Activated naive CD4-positive, alpha-beta T cell treated with anti-CD3 and anti-CD28 coated beads, Interleukin-2, amount 50 U/mL, for 24 hours (primary cell): ENCODE results near the gene TEX19.
"Not testable (repeated sequence)": the region's sequence is repeated elsewhere in the genome, so short reads cannot be mapped to it uniquely, and the experiment has no call there.

Source experiments
- H3K27ac Mint-ChIP-seq: one replicate; pipeline ENCODE4 v1.8.0; 2021; ENCODE audit warnings: mild to moderate bottlenecking, mixed read lengths
- H3K27me3 Mint-ChIP-seq: one replicate; pipeline ENCODE4 v1.8.0; 2021; ENCODE audit warnings: mixed read lengths
- H3K36me3 Mint-ChIP-seq: one replicate; pipeline ENCODE4 v1.8.0; 2021; ENCODE audit warnings: mixed read lengths
- H3K4me1 Mint-ChIP-seq: one replicate; pipeline ENCODE4 v1.8.0; 2021; ENCODE audit warnings: mixed read lengths
- H3K4me3 Mint-ChIP-seq: one replicate; pipeline ENCODE4 v1.8.0; 2021; ENCODE audit warnings: mild to moderate bottlenecking, mixed read lengths
- H3K9me3 Mint-ChIP-seq: one replicate; pipeline ENCODE4 v1.8.0; 2021; ENCODE audit warnings: mixed read lengths

TEX19 gene

GRCh38 chr17:82373731-82374625, 14.9 kb downstream of the TEX19 start:
- Mint-ChIP-seq H3K36me3 (no peaks in the 10 kb centered on the region), H3K27ac (no peak overlapping the region), H3K4me1 (peaks cover 14% of the 10 kb centered on the region), H3K4me3 (no peak overlapping the region), H3K27me3 (peaks cover 26% of the 10 kb centered on the region), H3K9me3 (no peaks in the 10 kb centered on the region)

GRCh38 chr17:82374626-82375331, 15.7 kb downstream of the TEX19 start:
- Mint-ChIP-seq H3K36me3 (no peaks in the 10 kb centered on the region), H3K4me3 (no peak overlapping the region), H3K27me3 (peaks cover 24% of the 10 kb centered on the region), H3K4me1 (peaks cover 14% of the 10 kb centered on the region), H3K27ac (no peak overlapping the region), H3K9me3 (no peaks in the 10 kb centered on the region)

- Mint-ChIP-seq H3K27me3 (peaks cover 29% of the 10 kb centered on the region), H3K36me3 (no peaks in the 10 kb centered on the region), H3K4me1 (peaks cover 12% of the 10 kb centered on the region), H3K4me3 (no peak overlapping the region), H3K9me3 (no peaks in the 10 kb centered on the region), H3K27ac (no peak overlapping the region)
Measured at GRCh38 chr17:82375359-82376041, 16.5 kb downstream of the TEX19 start.

- Mint-ChIP-seq H3K27me3 (peaks cover 29% of the 10 kb centered on the region), H3K4me1 (peaks cover 5% of the 10 kb centered on the region), H3K27ac (no peak overlapping the region), H3K36me3 (no peaks in the 10 kb centered on the region), H3K9me3 (no peaks in the 10 kb centered on the region), H3K4me3 (no peak overlapping the region)
Measured at GRCh38 chr17:82376042-82376730, 17.1 kb downstream of the TEX19 start.

- peaks cover 29% of the 10 kb centered on the region for H3K27me3 Mint-ChIP-seq
- not testable (repeated sequence) for H3K36me3 Mint-ChIP-seq, H3K4me1 Mint-ChIP-seq, H3K4me3 Mint-ChIP-seq, H3K9me3 Mint-ChIP-seq, H3K27ac Mint-ChIP-seq
Measured at GRCh38 chr17:82377294-82377693, 18.2 kb downstream of the TEX19 start.

- Mint-ChIP-seq H3K36me3 (no peaks in the 10 kb centered on the region), H3K4me1 (peaks cover under 1% of the 10 kb centered on the region), H3K9me3 (no peaks in the 10 kb centered on the region), H3K27me3 (peaks cover 24% of the 10 kb centered on the region), H3K27ac (no peak overlapping the region), H3K4me3 (no peak overlapping the region)
Measured at GRCh38 chr17:82377924-82378740, 19.1 kb downstream of the TEX19 start.

GRCh38 chr17:82378741-82379021, 19.6 kb downstream of the TEX19 start:
- Mint-ChIP-seq H3K27me3 (peaks cover 18% of the 10 kb centered on the region), H3K36me3 (no peaks in the 10 kb centered on the region), H3K4me3 (no peak overlapping the region), H3K27ac (no peak overlapping the region), H3K4me1 (no peaks in the 10 kb centered on the region), H3K9me3 (no peaks in the 10 kb centered on the region)

- H3K36me3 Mint-ChIP-seq: no peaks in the 10 kb centered on the region
- H3K27ac Mint-ChIP-seq: no peak overlapping the region
- H3K4me1 Mint-ChIP-seq: no peaks in the 10 kb centered on the region
- H3K27me3 Mint-ChIP-seq: peaks cover 20% of the 10 kb centered on the region
- no peaks in the 10 kb centered on the region for H3K9me3 Mint-ChIP-seq
- H3K4me3 Mint-ChIP-seq: no peak overlapping the region
Measured at GRCh38 chr17:82380860-82381702, 22.0 kb downstream of the TEX19 start.

GRCh38 chr17:82381703-82382009, 22.6 kb downstream of the TEX19 start:
- H3K36me3 Mint-ChIP-seq, H3K9me3 Mint-ChIP-seq, H3K4me1 Mint-ChIP-seq, H3K4me3 Mint-ChIP-seq, H3K27ac Mint-ChIP-seq: not testable (repeated sequence)
- H3K27me3 Mint-ChIP-seq: peaks cover 18% of the 10 kb centered on the region

GRCh38 chr17:82382220-82382932, 23.3 kb downstream of the TEX19 start:
- peaks cover 16% of the 10 kb centered on the region for H3K27me3 Mint-ChIP-seq
- not testable (repeated sequence) for H3K4me1 Mint-ChIP-seq, H3K4me3 Mint-ChIP-seq, H3K27ac Mint-ChIP-seq, H3K36me3 Mint-ChIP-seq, H3K9me3 Mint-ChIP-seq

GRCh38 chr17:82382933-82383255, 23.8 kb downstream of the TEX19 start:
- Mint-ChIP-seq H3K4me1 (peaks cover 6% of the 10 kb centered on the region), H3K36me3 (no peaks in the 10 kb centered on the region), H3K4me3 (no peak overlapping the region), H3K27me3 (peaks cover 16% of the 10 kb centered on the region), H3K27ac (no peak overlapping the region), H3K9me3 (no peaks in the 10 kb centered on the region)

GRCh38 chr17:82383411-82383810, 24.4 kb downstream of the TEX19 start:
- Mint-ChIP-seq H3K4me3 (no peak overlapping the region), H3K36me3 (no peaks in the 10 kb centered on the region)

GRCh38 chr17:82384051-82384729, 25.1 kb downstream of the TEX19 start:
- H3K9me3 Mint-ChIP-seq: no peaks in the 10 kb centered on the region
- H3K4me3 Mint-ChIP-seq: no peak overlapping the region
- peaks cover 6% of the 10 kb centered on the region for H3K4me1 Mint-ChIP-seq
- no peaks in the 10 kb centered on the region for H3K36me3 Mint-ChIP-seq
- H3K27me3 Mint-ChIP-seq: peaks cover 13% of the 10 kb centered on the region
- no peak overlapping the region for H3K27ac Mint-ChIP-seq

More at GRCh38 chr17:82383411-82383810, 24.4 kb downstream of the TEX19 start:
- H3K4me1 Mint-ChIP-seq: peaks cover 6% of the 10 kb centered on the region
- H3K27me3 Mint-ChIP-seq: peaks cover 16% of the 10 kb centered on the region
- H3K9me3 Mint-ChIP-seq: no peaks in the 10 kb centered on the region
- H3K27ac Mint-ChIP-seq: no peak overlapping the region
